ENCODE data around the gene PKIG. TPM values are rescaled to one million over a fixed set of nuclear protein-coding genes. Genes with fewer than 3 reads are reported as not detected.

The PKIG gene
- total RNA-seq, 4 donors from 2014 or later: 78.2 to 108 (median 91.5) TPM

DNA sequence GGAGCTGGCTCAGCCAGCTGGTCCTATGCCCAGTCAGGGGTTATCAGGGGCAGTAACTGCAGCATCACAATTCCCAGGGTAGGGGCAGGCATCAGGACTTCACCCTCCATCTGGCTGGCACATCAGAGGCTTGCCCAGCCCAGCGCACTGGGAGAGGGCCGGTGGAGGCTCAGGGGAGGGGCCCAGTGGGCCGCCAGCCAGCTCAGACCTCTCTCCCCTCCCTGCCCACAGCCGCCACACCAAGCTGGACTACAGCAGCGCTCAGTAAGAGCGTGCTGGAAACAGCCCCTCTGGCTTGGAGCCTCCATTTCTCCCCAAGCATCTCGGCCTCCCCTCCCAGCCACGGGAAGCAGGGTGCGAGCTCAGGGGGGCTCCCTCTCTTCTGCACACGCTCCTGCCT, 47.2 kb downstream of the PKIG start:
- Histone ChIP-seq H3K36me3 (no peaks in the 10 kb centered on the region), H3K27ac (no peak overlapping the region), H3K27me3 (no peaks in the 10 kb centered on the region), H3K9me3 (no peaks in the 10 kb centered on the region), H3K4me3 (no peak overlapping the region), H3K4me1 (peaks cover 0 to 7% (median 0%) of the 10 kb centered on the region in 4 donors)
- no peak for TF ChIP-seq EP300 (IDR thresholded peaks at IDR 0.05)
- TF ChIP-seq CTCF (IDR thresholded peaks at IDR 0.05): no peak
- TF ChIP-seq POLR2A (IDR thresholded peaks at IDR 0.05): no peak
- no peak for DNase-seq (ENCODE audit: low spot score in 2 of 2)
- 52 to 65% methylated on average over 7 to 10 of the region's 10 CpGs for WGBS, 2 donors

DNA sequence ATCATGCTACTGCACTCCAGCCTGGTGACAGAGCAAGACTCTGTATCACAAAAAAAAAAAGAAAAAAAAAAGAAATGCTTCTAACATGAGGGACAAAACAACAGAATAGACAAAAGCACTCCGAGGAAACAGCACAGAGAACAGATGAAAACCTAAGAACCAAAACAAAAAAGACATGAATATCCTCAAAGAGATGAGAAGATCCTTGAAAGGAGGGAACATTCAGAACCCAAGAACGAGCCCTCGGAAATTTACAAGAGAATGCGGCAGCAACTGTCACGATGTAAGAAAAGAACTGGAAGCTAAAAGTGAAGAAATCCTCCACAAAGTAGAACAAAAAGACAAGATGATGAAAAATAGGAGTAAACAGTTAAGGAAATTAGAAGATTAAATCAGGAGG, 47.9 kb downstream of the PKIG start:
- Histone ChIP-seq H3K4me3 (no peak overlapping the region), H3K4me1 (peaks cover 0 to 7% (median 0%) of the 10 kb centered on the region in 4 donors), H3K36me3 (no peaks in the 10 kb centered on the region), H3K9me3 (no peaks in the 10 kb centered on the region), H3K27me3 (no peaks in the 10 kb centered on the region), H3K27ac (no peak overlapping the region)
- TF ChIP-seq POLR2A (IDR thresholded peaks at IDR 0.05): no peak
- TF ChIP-seq CTCF (IDR thresholded peaks at IDR 0.05): no peak
- no peak for TF ChIP-seq EP300 (IDR thresholded peaks at IDR 0.05)
- DNase-seq (ENCODE audit: low spot score in 2 of 2): no peak
- 80 to 92% methylated on average over 5 of the region's 5 CpGs for WGBS, 2 donors

DNA sequence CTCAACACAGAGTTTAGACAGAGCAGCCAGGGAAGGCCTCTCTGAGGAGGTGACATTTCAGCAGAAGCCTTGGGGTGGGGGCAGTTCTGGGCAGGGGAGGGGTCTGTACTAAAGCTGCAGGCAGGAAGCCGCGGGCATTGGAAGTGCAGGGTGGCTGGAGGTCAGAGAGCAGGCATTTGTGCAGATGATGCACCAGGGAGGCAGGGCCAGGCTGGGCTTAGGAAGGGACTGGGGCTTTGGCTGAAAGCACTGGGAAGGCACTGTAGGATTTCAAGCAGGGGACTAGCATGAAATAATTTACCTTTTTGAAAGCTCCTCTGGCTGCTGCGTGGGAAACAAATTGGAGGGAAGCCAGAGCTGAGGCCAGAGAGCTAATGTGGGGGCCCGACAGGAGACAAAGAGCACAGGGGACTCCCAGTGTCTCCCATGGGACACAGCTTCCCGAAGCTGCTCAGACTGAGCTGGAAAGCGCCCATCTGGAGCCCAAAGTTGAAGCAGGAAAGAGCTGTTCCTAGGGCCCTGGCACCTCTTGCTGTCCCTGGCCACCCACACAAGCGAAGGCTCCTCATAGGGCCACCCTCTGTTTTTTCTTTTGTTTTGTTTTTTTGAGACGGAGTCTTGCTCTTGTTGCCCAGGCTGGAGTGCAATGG, 49.8 kb downstream of the PKIG start:
- TF ChIP-seq POLR2A (IDR thresholded peaks at IDR 0.05) (no peak), EP300 (IDR thresholded peaks at IDR 0.05) (no peak), CTCF (IDR thresholded peaks at IDR 0.05) (no peak)
- no peak overlapping the region for H3K4me3 ChIP-seq
- H3K27me3 ChIP-seq: no peaks in the 10 kb centered on the region
- DNase-seq (ENCODE audit: low spot score in 2 of 2): no peak
- H3K36me3 ChIP-seq: no peaks in the 10 kb centered on the region
- H3K4me1 ChIP-seq: peaks cover 0 to 10% (median 0%) of the 10 kb centered on the region in 4 donors
- no peak overlapping the region for H3K27ac ChIP-seq
- WGBS, 2 donors: 35 to 41% methylated on average over 8 of the region's 8 CpGs
- no peaks in the 10 kb centered on the region for H3K9me3 ChIP-seq

GRCh38 chr20:44633187-44633810, 50.9 kb downstream of the PKIG start:
- no peaks in the 10 kb centered on the region for H3K36me3 ChIP-seq
- TF ChIP-seq EP300 (IDR thresholded peaks at IDR 0.05): no peak
- TF ChIP-seq POLR2A (IDR thresholded peaks at IDR 0.05): no peak
- TF ChIP-seq CTCF (IDR thresholded peaks at IDR 0.05): no peak
- WGBS, 2 donors: 61 to 71% methylated on average over 3 of the region's 3 CpGs
- H3K4me1 ChIP-seq: peaks cover 0 to 11% (median 0%) of the 10 kb centered on the region in 4 donors
- no peak overlapping the region for H3K4me3 ChIP-seq
- no peaks in the 10 kb centered on the region for H3K9me3 ChIP-seq
- peak overlapping the region in 1 of 4 donors; percentile 32 for H3K27ac ChIP-seq
- H3K27me3 ChIP-seq: no peaks in the 10 kb centered on the region
- no peak for DNase-seq (ENCODE audit: low spot score in 2 of 2)

GRCh38 chr20:44633872-44634600, 51.7 kb downstream of the PKIG start:
- Histone ChIP-seq H3K36me3 (no peaks in the 10 kb centered on the region), H3K4me3 (no peak overlapping the region), H3K4me1 (peaks cover 0 to 11% (median 0%) of the 10 kb centered on the region in 4 donors), H3K27me3 (no peaks in the 10 kb centered on the region), H3K27ac (peak overlapping the region in 2 of 4 donors; percentile 32 to 34), H3K9me3 (no peaks in the 10 kb centered on the region)
- no peak for DNase-seq (ENCODE audit: low spot score in 2 of 2)
- TF ChIP-seq POLR2A (IDR thresholded peaks at IDR 0.05) (no peak), EP300 (IDR thresholded peaks at IDR 0.05) (no peak)
- WGBS, 2 donors: 80 to 86% methylated on average over 17 to 18 of the region's 18 CpGs
